Stimulated activated CD4-positive, alpha-beta T cell treated with anti-CD3 and anti-CD28 coated beads, Interleukin-1b, Interleukin-23, amount 100 ng/mL, for 1 hour (primary cell): ENCODE data around the gene KMO.
A peak's percentile ranks its signal among the peaks of the same experiment; 100 is the strongest.

Experiments
- DNase-seq, 2 donors: peaks; one replicate each; pipeline ENCODE4 v3.0.0-alpha.2; 2020; ENCODE audit warnings: low read depth in 2 of 2

Gene KMO

GRCh38 chr1:241627453-241628259 lies 95.5 kb downstream of the KMO start:
- DNase-seq: no peak

GRCh38 chr1:241630005-241630404 lies 97.8 kb downstream of the KMO start:
- no peak for DNase-seq

- no peak for DNase-seq
Measured at GRCh38 chr1:241630476-241630875, 98.3 kb downstream of the KMO start.

- DNase-seq: no peak
Measured at GRCh38 chr1:241630899-241631298, 98.7 kb downstream of the KMO start.

GRCh38 chr1:241631674-241632073 lies 99.5 kb downstream of the KMO start:
- no peak for DNase-seq

- DNase-seq: no peak
Measured at GRCh38 chr1:241632987-241633386, 100.8 kb downstream of the KMO start.

- DNase-seq: no peak
Measured at GRCh38 chr1:241635556-241636152, 103.5 kb downstream of the KMO start.

- DNase-seq: no peak
Measured at GRCh38 chr1:241636291-241636690, 104.1 kb downstream of the KMO start.

- no peak for DNase-seq
Measured at GRCh38 chr1:241637046-241637590, 104.9 kb downstream of the KMO start.

GRCh38 chr1:241637604-241638003 lies 105.4 kb downstream of the KMO start:
- DNase-seq: no peak

GRCh38 chr1:241638099-241638682 lies 106.0 kb downstream of the KMO start:
- no peak for DNase-seq

GRCh38 chr1:241638909-241639622 lies 106.9 kb downstream of the KMO start:
- no peak for DNase-seq

- DNase-seq: peak in 1 of 2 donors; percentile 5
Measured at GRCh38 chr1:241639623-241640148, 107.5 kb downstream of the KMO start.

- peak; percentile 80 to 88 for DNase-seq
Measured at GRCh38 chr1:241640149-241640866, 108.1 kb downstream of the KMO start, which contains the start of the genes CHML and OPN3. CHML (minus strand) TSS chr1:241640369; CDS start chr1:241635766, 4,603 bp downstream. OPN3 (minus strand) TSS chr1:241640369; CDS start chr1:241640254, 115 bp downstream.

GRCh38 chr1:241640867-241641622 lies 108.9 kb downstream of the KMO start:
- DNase-seq: no peak

- DNase-seq: no peak
Measured at GRCh38 chr1:241641773-241642592, 109.8 kb downstream of the KMO start.

GRCh38 chr1:241642593-241642944 lies 110.4 kb downstream of the KMO start:
- no peak for DNase-seq

- no peak for DNase-seq
Measured at GRCh38 chr1:241644259-241644658, 112.1 kb downstream of the KMO start.

GRCh38 chr1:241645199-241645598 lies 113.0 kb downstream of the KMO start:
- no peak for DNase-seq
